ENCODE results near the gene SOBP.

Gene SOBP

DNA sequence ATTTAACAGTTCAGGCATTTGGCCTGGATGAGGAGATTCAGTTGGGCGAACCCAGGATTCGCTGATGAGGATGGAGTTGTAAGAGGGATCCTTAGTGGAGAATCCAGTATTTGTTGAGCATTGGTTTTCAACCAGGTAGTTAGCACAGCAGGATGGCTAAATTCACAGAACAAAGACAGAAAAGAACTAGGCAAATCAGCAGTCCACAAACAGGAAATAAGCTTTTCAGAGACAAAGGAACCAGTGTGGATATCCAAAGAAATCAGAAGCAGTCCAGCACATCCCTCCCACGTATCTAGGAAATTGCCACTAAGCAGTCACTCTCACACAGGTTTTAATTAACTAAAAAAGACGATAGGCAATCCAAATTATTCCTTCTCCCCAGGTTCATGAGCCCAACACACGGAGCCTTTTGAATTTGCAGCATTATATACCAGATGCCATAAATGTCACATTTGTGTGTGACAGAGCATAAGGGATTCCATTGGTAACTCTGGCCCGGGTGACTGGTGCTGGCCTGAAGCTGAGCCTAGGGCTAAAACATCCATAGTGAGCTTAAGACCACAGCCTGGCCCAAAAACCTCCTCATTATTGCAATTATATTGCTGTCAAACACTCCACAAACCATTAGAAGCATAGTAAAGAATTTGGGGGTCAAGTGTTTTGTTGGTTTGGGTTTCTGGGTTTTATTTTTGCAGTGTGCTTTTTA is 131.5 kb downstream of the SOBP start:
- DNase-seq = no peak

DNA sequence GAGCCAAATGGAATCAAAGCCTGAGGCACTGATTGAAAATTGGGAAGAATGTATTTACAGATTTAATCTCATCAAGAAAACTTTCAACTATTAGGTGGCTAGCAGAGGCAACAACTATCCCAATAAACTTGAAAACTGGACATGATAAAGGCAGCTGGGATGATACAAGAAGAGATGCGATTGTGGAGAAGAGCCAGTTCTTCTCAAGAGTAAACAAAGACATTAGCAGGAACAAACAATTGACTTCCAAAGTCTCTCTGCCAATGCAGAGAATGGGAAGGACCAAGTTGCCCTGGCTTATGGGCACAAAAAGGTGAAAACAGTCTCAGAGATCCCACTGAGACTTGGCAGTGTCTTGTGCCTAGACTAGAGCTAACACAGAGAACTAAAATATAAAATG is 132.4 kb downstream of the SOBP start:
- DNase-seq = no peak

DNA sequence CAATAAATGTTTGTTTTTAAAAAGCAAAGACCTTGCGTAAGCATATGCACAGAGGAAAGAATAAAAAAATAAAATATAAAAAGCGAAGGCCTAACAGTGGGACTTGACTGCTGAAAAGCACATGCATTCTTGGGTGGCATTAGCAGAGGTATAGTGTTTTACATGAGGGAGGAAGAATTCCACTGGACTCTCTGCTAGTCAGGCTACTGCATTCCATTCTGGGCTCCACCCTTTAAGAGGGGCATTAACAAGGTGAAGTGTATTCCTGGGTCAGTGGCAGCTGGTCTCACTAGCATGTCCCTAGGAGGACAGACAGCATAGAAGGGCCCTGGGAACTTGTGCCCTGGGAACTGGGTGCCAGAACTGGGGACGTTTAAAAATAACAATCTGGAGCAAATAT is 134.1 kb downstream of the SOBP start:
- no peak for DNase-seq

DNA sequence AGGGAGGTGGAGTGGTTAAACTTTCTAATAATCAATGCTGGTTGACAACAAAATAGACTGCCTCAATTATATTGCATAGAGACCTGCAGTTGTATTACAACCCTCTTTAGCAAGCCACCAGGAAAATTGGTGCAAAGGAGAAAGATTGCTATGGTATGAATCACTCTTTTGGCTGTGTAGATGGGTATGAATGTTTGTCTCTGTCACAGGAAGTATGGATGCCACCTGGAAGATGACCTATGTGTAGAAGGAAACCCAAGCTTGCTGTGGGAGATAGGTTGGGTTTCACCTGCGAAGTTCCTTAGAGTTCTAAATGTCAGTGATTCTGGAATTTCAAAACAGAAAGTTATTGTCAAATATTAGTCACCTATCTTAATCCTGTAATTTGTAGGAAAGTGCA is 134.6 kb downstream of the SOBP start:
- DNase-seq = no peak

DNA sequence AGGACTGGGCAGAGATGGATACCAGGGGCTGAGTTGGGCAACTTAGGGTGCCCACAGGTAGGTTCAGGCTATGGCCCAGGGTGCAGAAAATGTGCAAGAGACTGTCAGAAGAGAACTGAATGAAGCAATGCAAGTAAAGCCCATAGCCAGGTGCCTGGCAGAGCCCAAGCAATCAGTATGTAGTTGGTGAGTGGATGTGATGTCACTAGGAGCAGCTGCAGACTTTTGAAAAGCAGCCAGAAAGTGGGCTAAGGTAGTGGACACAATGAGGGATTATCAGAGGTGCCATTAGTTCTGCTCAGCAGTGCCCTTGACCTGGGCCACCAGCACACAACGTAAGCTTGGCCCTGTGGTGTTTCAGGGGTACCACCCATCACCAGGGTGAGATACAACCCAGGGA is 135.3 kb downstream of the SOBP start:
- DNase-seq = no peak

DNA sequence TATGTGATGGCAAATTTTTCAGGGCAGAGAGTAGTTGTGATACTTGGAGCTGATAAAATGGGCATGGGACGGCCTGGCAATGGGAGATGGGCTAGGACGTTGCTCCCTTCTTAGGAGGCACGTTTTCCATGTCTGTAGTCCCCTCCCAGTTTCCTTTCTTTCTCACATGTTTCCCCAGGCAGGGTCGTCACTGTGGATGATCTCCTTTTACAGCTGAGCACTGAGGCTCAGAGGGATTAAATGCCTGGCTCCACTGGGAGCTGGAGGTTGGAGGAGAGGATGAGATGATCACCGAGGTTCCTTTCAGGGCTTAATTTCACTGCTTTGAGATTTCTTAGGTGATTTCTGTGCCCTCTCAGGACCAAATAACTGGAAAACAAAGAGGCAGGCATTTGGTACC is 136.7 kb downstream of the SOBP start:
- DNase-seq = no peak

DNA sequence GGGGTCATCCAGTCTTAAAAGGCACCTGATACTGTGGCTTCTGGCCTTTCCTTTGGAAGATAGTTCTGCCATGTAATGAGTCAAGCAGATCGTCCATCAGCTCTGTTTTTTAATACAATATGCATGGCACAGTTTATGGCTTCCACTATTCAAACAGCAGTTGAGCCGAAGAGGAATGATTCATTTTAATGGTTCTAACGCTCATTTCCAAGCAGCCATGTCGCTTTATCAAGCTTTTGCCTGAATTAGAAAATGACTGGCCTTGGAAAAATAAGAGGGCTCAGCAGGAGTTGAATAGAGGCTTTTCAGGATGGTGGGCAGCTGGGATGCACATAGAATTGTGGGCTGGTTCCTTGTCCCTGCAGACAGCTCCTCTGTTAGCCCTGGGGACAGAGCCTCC is 138.1 kb downstream of the SOBP start:
- no peak for DNase-seq

DNA sequence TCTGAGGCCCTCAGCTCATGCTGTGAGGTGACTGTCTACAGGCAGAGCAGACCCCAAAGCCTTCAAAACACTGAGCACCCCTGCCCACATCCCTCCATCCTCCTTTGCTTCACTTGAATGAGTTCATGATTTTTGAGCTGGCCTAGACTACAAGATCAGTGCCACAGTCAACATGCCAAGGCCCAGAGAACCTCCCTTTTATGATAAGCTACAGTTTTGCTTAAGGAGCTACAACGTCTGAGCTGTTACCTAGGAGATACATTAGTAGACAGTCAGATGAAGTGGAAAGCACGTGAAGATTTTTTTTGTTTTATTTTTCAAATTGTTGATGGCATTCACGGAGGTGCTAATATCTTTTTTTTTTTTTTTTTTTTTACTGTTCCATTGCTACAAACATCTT is 139.0 kb downstream of the SOBP start:
- DNase-seq = no peak

DNA sequence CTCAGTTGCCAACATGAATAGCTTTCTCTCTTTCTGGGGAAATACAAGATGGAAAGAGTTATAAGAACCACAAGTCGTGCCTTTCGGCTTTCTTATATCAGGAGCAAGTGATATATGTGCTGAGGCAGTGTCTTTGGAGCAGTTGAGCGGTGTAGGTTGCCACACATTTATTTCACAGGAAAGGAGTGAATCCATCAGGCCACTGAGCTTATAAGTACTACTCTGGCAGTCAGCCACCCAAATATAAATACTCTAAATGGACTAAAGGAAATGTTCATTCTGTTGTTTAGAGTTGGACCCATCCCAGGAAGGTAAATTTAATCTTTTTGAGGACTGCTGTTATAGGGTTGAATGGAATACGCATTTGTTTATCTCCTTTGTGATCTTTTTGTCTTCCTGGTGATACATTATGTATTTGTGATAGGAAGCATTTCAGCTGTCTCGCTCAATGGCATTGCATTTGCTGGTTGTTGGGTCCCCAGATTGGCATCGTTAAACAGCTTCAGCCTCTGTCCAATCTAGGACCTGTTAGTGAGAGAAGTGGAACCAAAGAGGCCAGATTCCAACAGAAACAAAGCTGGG is 139.7 kb downstream of the SOBP start:
- DNase-seq = no peak

DNA sequence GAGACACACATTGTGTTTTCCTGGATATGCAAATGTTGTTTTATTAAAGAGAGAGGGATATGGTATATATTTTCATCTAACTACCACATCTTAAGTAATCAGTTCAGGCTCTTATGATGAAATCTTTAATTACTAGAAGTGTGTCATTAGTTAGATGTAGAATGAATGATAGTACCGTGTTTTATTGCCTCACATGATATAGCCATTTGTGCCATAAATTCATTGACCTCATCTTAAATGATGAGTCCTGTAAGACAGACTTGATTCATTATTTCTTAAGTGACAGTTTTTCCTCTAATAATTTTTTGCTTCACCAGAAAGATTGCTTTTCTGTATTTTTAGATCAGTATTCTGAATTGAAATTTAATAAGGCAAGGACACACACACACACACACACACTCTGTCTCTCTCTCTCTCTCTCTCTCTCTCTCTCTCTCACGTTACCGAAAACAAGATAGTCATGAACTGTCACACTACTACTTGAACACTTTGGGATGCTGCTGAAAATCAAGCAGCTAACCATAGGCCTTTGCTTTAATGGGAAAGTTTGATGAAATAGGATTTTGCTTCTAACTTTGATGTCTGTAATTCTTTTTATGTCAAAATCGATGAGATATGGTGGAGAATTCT is 140.5 kb downstream of the SOBP start:
- no peak for DNase-seq

DNA sequence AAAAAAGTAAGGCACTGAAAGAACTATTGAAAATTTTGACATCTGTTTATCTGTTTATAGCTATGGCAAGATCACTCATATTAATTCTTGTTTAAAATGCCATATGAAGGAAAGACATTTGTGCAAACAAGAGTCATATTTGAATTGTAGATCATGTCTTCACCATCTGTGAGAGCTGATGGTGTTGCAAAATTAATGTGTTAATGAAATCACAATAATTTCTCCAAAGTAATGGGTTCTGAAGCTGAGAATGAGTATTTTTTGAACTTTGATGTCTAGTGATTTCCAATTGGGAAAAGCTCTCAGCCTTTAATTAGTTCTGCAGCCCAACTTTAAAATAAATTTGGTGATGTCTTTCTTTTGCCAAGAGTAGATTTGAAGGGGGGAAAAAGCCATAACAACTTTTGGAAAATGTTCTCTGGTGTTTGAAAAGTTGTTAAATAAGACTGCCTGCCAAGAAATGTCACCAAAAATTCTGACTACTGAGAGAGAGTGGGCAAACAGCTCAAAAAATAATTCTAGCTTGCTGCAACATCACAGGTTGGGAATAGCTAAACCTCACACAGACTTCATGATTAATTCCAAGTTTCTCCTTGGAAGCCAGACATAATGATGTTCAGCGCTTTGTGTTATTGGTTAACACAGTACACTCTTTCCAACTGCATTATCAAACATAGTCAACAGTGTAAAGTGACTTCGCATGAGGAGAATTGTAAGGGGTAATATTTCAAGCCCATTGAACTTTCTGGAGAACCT is 142.6 kb downstream of the SOBP start:
- DNase-seq = no peak

DNA sequence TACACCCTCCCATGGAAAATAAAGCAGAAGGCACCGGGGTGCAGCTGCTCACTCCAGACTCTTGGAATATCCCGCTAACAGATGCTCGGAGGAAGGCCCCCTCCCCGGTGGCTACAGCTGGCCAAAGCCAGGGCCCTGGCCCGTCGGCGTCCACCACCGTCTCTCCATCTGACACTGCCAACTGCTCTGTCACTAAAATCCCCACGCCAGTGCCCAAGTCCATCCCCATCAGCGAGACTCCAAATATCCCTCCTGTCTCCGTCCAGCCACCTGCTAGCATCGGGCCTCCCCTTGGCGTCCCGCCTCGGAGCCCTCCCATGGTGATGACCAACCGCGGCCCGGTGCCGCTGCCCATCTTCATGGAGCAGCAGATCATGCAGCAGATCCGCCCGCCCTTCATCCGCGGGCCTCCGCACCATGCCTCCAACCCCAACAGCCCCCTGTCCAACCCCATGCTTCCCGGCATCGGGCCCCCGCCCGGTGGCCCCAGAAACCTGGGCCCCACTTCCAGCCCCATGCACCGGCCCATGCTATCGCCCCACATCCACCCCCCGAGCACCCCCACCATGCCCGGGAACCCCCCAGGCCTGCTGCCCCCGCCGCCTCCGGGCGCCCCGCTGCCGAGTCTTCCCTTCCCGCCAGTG is 143.9 kb downstream of the SOBP start:
- no peak for DNase-seq

DNA sequence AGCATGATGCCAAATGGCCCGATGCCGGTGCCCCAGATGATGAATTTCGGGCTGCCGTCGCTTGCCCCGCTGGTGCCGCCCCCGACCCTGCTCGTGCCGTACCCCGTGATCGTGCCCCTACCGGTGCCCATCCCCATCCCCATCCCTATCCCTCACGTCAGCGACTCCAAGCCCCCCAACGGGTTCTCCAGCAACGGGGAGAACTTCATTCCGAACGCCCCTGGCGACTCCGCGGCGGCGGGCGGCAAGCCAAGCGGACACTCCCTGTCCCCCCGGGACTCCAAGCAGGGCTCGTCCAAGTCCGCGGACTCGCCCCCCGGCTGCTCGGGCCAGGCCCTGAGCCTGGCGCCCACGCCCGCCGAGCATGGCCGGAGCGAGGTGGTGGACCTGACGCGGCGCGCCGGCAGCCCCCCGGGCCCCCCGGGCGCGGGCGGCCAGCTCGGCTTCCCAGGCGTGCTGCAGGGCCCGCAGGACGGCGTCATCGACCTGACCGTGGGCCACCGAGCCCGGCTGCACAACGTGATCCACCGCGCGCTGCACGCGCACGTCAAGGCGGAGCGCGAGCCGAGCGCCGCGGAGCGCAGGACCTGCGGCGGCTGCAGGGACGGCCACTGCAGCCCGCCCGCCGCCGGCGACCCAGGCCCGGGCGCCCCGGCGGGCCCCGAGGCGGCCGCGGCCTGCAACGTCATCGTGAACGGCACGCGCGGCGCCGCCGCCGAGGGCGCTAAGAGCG is 144.6 kb downstream of the SOBP start:
- DNase-seq = no peak

DNA sequence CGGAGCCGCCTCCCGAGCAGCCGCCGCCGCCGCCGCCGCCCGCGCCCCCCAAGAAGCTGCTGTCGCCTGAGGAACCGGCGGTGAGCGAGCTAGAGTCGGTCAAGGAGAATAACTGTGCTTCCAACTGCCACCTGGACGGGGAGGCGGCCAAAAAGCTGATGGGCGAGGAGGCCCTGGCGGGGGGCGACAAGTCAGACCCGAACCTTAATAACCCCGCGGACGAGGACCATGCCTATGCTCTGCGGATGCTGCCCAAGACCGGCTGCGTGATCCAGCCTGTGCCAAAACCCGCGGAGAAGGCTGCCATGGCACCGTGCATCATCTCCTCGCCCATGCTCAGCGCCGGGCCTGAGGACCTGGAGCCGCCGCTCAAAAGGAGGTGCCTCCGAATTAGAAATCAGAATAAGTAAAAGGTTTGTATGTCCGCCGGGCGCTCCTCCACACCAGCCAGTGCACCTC is 145.2 kb downstream of the SOBP start:
- DNase-seq = no peak

DNA sequence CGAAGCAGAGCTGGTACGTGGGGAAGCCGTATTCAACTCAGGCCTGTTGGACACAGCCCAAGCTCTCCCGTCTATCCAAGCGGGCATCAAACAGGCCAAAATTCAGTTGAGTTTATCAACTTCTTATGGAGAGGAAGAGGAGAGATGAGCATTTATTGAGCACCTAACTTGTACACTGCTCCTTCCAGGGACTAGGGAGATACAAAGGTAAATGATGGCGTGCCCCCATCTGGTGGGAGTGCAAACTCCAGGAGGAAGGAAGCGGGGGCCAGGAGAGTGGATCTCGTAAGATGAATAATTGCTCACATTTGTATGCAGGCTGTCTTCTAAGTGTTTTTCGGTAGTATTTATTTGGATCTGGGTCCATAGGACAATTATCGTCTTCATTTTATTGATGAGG is 146.6 kb downstream of the SOBP start:
- no peak for DNase-seq

DNA sequence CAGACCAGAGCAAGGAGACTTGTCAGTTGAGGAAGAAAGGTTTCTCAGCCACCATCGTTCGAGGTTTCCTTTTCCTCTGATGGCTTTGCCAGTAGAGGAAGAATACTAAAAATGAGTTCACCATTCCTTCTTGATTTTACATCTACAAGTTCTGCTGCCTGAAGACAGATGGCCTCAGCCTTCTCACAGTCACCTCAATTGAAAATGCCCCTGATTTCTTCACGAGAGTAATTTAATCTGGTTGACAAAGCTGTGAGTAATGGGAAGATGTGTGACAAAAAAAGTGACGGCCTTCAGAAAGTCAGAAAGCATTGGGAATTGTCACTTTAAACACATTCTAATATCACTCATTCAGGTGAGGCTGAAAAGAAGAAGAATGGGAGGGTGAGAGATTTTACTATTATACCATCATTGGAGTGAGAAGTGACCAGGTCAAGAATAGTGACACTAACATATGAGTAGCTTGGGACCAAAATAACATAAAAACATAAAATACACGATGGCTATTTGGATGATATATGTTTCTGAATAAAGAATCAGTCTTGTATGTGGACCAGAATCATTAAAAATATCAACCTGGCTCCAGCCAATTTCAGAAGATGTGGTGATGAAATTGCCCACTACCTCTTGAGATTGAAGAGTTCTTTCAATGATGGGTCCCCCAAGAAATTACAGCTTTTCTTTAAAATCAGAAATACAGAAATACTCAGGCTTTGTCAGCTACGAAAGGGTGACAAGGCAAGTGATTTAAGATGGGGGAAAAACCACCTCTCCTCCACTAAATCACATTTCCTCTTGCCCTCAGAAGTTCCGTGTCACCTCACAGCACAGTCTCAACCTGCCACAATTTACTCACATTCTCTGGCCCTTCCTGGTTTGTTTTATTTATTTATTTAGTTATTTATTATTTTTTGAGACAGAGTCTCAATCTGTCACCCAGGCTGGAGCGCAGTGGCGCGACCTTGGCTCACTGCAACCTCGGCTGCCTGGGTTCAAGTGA is 147.7 kb downstream of the SOBP start:
- DNase-seq = no peak

DNA sequence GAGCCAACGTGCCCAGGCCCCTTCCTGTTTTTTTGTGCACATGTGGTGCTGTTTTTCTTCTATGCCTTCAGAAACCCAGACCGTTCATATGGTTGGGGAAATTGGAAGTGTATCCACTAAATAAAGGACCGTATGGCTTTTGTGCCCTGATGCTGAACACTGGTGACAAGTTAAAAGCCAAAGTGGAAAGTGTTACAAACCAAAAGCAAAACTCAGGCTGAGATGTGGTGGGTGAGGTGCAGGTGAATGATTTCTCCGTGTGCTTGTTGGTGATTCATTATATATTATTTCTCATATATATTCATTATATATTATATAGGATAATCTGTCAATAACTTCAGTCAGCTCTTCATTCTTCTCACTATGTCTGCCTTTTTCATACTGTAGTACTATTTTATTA is 148.6 kb downstream of the SOBP start:
- DNase-seq = no peak

DNA sequence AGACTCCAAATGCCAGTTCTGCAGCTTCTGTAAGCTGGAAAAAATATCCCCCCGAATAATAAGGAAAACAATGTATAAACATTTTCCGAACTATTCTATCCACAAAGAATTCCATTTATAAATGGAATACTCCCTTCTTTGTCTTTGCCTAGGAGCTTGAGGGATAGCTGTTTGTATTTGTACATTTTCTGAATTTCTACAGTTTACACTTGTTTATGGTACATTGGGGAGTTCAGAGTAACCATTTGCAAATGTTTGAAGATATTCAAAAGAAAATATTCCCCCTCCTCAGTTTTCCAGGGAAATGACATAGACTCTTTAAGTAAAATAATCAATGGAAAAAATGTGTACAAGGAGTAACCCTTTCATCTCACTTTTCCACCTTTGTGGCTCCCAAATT is 149.6 kb downstream of the SOBP start:
- DNase-seq = no peak

DNA sequence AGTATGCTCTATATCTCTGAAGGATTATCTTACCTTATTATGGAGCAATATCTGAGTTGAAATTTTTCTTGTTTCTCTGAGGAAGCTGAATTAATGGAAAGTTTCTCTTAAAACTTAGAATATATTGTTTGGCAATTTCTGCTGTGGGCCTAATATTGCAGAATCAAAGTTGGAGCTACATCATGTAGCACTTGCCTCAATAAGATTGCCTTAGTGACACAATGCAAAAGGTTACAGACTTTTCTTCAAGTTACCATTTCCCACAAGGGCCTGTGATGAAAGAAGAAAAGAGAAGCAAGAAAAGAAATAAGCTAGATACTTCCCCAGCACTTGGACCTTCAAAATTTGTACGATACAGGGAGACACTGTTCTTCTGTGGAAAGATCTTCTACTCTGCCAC is 151.2 kb downstream of the SOBP start:
- no peak for DNase-seq

DNA sequence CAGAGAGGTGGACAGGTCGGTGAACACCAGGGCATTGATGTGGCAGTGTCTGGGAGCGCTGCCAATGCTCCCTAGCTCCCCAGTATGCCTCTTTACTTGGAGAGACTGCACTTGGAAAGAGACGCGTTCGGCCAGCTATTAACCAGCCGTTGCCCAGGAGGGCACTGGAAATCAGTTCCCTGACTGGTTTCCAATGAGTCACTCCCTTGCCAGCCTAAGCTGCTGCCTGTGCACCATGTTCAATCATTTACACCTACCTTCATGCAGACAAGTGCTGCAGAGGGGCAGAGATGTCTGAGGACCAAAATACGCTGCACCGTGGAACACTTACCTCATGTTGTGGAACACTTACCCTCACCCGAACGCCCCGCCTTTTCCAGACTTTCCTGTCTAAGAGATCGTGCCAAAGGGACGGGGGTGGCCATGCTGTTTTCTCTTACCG is 151.6 kb downstream of the SOBP start:
- no peak for DNase-seq
